GM23338 (cell line): ENCODE measurements around the gene HCK. TPM values are rescaled to one million over a fixed set of nuclear protein-coding genes. Genes with fewer than 3 reads are reported as not detected.

Experiments used
- ATAC-seq: fragments of 200-7000 bp; cut with Tn5 transposase; 3 replicates; pipeline ENCODE4 v1.9.1; 2020
- DNase-seq: peaks from one replicate; pipeline ENCODE4 v3.0.0-alpha.2; 2015; ENCODE audit warnings: low spot score
- H2AFZ ChIP-seq: fragments of 200-600 bp; sonication (generic); 2 replicates; pipeline ENCODE4 v1.8.0; 2016; ENCODE audit warnings: antibody characterized with exemption, mild to moderate bottlenecking, moderate library complexity
- H3F3A ChIP-seq: fragments of 200-600 bp; sonication (generic); replicated peaks from 2 replicates; pipeline ENCODE4 v1.8.0; 2017; ENCODE audit warnings: antibody characterized with exemption, mixed run types, low read depth
- H3K27ac ChIP-seq: fragments of 200-600 bp; sonication (generic); 2 replicates; pipeline ENCODE4 v1.6.1; 2016; ENCODE audit warnings: low read depth
- H3K27me3 ChIP-seq: fragments of 200-600 bp; sonication (generic); 2 replicates; pipeline ENCODE4 v1.8.0; 2016; ENCODE audit warnings: mild to moderate bottlenecking, mixed run types, moderate library complexity; ENCODE audit not compliant: insufficient read depth
- H3K36me3 ChIP-seq: fragments of 200-600 bp; sonication (generic); 2 replicates; pipeline ENCODE4 v1.8.0; 2016; ENCODE audit warnings: mild to moderate bottlenecking; ENCODE audit not compliant: insufficient read depth
- H3K4me1 ChIP-seq: fragments of 200-600 bp; sonication (generic); 2 replicates; pipeline ENCODE4 v1.8.0; 2016; ENCODE audit warnings: mild to moderate bottlenecking, moderate library complexity; ENCODE audit not compliant: insufficient read depth
- H3K4me2 ChIP-seq: fragments of 200-600 bp; sonication (generic); 2 replicates; pipeline ENCODE4 v1.7.1; 2017; ENCODE audit warnings: mixed run types
- H3K4me3 ChIP-seq: fragments of 200-600 bp; sonication (generic); 2 replicates; pipeline ENCODE4 v1.6.1; 2016; ENCODE audit warnings: mixed run types
- H3K79me2 ChIP-seq: fragments of 200-600 bp; sonication (generic); replicated peaks from 2 replicates; pipeline ENCODE4 v1.8.0; 2017; ENCODE audit warnings: mild to moderate bottlenecking; ENCODE audit not compliant: insufficient read depth
- H3K9me2 ChIP-seq: fragments of 200-600 bp; sonication (generic); 2 replicates; pipeline ENCODE4 v1.8.0; 2017; ENCODE audit not compliant: insufficient read depth
- H4K20me1 ChIP-seq: fragments of 200-600 bp; sonication (generic); replicated peaks from 2 replicates; pipeline ENCODE4 v1.8.0; 2017; ENCODE audit warnings: mild to moderate bottlenecking; ENCODE audit not compliant: insufficient read depth
- H3K27ac Mint-ChIP-seq: 2 replicates; pipeline ENCODE4 v1.8.0; 2020; ENCODE audit warnings: inconsistent platforms, mild to moderate bottlenecking, moderate library complexity, mixed read lengths
- H3K27me3 Mint-ChIP-seq: 3 replicates; pipeline ENCODE4 v1.8.0; 2022; ENCODE audit warnings: low read depth, mild to moderate bottlenecking, moderate library complexity, mixed read lengths, inconsistent platforms; ENCODE audit not compliant: insufficient read depth, poor library complexity
- H3K36me3 Mint-ChIP-seq: 3 replicates; pipeline ENCODE4 v1.8.0; 2021; ENCODE audit warnings: low read depth, mild to moderate bottlenecking, inconsistent platforms, moderate library complexity, mixed read lengths
- H3K4me1 Mint-ChIP-seq: 3 replicates; pipeline ENCODE4 v1.8.0; 2020; ENCODE audit warnings: mild to moderate bottlenecking, inconsistent platforms, mixed read lengths
- H3K4me3 Mint-ChIP-seq: 3 replicates; pipeline ENCODE4 v1.8.0; 2021; ENCODE audit warnings: moderate library complexity, mild to moderate bottlenecking, inconsistent platforms, mixed read lengths
- H3K9me3 Mint-ChIP-seq: 3 replicates; pipeline ENCODE4 v1.8.0; 2020; ENCODE audit warnings: moderate library complexity, mild to moderate bottlenecking, inconsistent platforms, mixed read lengths
- EZH2 ChIP-seq: fragments of 200-600 bp; sonication (generic); IDR thresholded peaks from one replicate; pipeline ENCODE4 v1.8.0; 2017; ENCODE audit warnings: antibody characterized with exemption, mild to moderate bottlenecking, low read depth; ENCODE audit not compliant: unreplicated experiment
- EZH2phosphoT487 ChIP-seq: fragments of 200-600 bp; sonication (generic); IDR thresholded peaks from one replicate; pipeline ENCODE4 v1.8.1; 2018; ENCODE audit warnings: antibody characterized with exemption; ENCODE audit not compliant: unreplicated experiment
- JUNB ChIP-seq: IDR thresholded peaks from one replicate; pipeline ENCODE4 v1.6.1; 2016; ENCODE audit warnings: antibody characterized with exemption; ENCODE audit not compliant: unreplicated experiment
- NANOG ChIP-seq: IDR thresholded peaks from 2 replicates; pipeline ENCODE4 v1.6.1; 2016; ENCODE audit warnings: antibody characterized with exemption, borderline replicate concordance
- POLR2AphosphoS5 ChIP-seq: IDR thresholded peaks from 2 replicates; pipeline ENCODE4 v1.6.1; 2016; ENCODE audit warnings: antibody characterized with exemption, low read depth
- REST ChIP-seq: IDR thresholded peaks from one replicate; pipeline ENCODE4 v1.6.1; 2018; ENCODE audit warnings: antibody characterized with exemption; ENCODE audit not compliant: unreplicated experiment
- STAT1 ChIP-seq: IDR thresholded peaks from one replicate; pipeline ENCODE4 v1.6.1; 2016; ENCODE audit warnings: antibody characterized with exemption; ENCODE audit not compliant: unreplicated experiment
- ZNF331 ChIP-seq: fragments of 250-450 bp; sonication (Bioruptor Pico); IDR thresholded peaks from 2 replicates; pipeline ENCODE4 v1.5.0; 2020; ENCODE audit warnings: low read depth, mild to moderate bottlenecking, moderate library complexity
- ZNF462 ChIP-seq: fragments of 250-450 bp; sonication (Bioruptor Pico); IDR thresholded peaks from 2 replicates; pipeline ENCODE4 v1.5.0; 2020; ENCODE audit warnings: mild to moderate bottlenecking, moderate library complexity
- polyA plus RNA-seq: library from polyadenylated mRNA; unstranded; fragments of >200 nt; fragmentation: Nextera tagmentation; extraction: Ambion mirVana; gene quantifications from 2 replicates; pipeline ENCODE4 v1.2.1, GENCODE V29; 2016
- total RNA-seq: library from RNA; depleted of rRNA; stranded (reverse); fragments of >200 nt; shearing (Covaris generic); gene quantifications from 2 replicates; pipeline ENCODE4 v1.2.3, GENCODE V29; 2014
- TF ChIP-seq, protein P1 (sequence below): IDR thresholded peaks from 2 replicates; pipeline ENCODE4 v1.6.1; 2016; ENCODE audit warnings: antibody characterized with exemption
- TF ChIP-seq, protein P2 (sequence below), 2 experiments: fragments of 200-600 bp in 1 of 2; sonication (generic) in 1 of 2; conservative IDR thresholded peaks; 2 replicates each; pipeline versions ENCODE4 v1.5.1 to v1.6.1; 2016 to 2017; ENCODE audit warnings: antibody characterized with exemption in 2 of 2, low read depth in 2 of 2, mild to moderate bottlenecking in 2 of 2, moderate library complexity in 1 of 2

HCK gene
- total and polyA plus RNA-seq, 2 experiments from 2014 or later = 0.97 TPM; not detected in 1

DNA sequence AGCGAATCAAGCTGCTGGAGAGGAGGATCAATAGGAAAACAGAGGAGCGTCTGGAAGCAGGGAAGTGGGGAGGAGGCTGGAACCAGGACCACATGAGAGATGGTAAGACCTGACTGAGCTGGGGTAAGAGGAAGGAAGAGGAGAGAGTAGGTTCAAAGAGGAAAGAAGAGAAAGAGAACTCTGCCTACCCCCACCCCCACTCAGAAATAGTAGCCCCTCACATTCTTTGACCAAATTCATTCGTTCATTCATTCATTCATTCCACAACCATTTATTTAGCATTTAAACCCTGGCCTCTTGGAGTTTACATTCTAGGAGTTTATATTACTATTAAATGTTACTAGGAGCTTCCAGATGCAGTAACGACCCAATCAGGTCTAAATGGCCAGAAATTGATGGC is 15.8 kb upstream of the HCK start:
- H3K27me3 Mint-ChIP-seq = peaks cover 5% of the 10 kb centered on the region
- Histone ChIP-seq H3K4me3 (no peak overlapping the region), H3K27me3 (no peaks in the 10 kb centered on the region)

More for the DNA sequence above, 15.8 kb upstream of the HCK start:
- DNase-seq (no peak), ATAC-seq (no peak)
- Histone ChIP-seq H3K4me1 (peaks cover 18% of the 10 kb centered on the region), H3K79me2 (no peaks in the 10 kb centered on the region), H3K36me3 (no peaks in the 10 kb centered on the region), H4K20me1 (0 out of 2 replicates have a peak, but pooled peaks cover 2% of the 10 kb centered on the region), H3K4me2 (no peak overlapping the region), H3F3A (peaks cover 3% of the 10 kb centered on the region; the same call in 1 of the 2 replicates), H3K9me2 (no peaks in the 10 kb centered on the region), H2AFZ (no peak overlapping the region), H3K27ac (no peak overlapping the region)
- Mint-ChIP-seq H3K4me3 (no peak overlapping the region), H3K9me3 (peaks cover 22% of the 10 kb centered on the region), H3K27ac (no peak overlapping the region), H3K36me3 (no peaks in the 10 kb centered on the region; the same call in 1 of the 3 replicates), H3K4me1 (peaks cover 26% of the 10 kb centered on the region)
- TF ChIP-seq ZNF462 (no peak), JUNB (no peak), POLR2AphosphoS5 (no peak), ZNF331 (CRISPR knock-in tag) (no peak), NANOG (no peak), REST (no peak), EZH2 (no peak), STAT1 (no peak), EZH2phosphoT487 (no peak)
- TF ChIP-seq, protein P1, sequence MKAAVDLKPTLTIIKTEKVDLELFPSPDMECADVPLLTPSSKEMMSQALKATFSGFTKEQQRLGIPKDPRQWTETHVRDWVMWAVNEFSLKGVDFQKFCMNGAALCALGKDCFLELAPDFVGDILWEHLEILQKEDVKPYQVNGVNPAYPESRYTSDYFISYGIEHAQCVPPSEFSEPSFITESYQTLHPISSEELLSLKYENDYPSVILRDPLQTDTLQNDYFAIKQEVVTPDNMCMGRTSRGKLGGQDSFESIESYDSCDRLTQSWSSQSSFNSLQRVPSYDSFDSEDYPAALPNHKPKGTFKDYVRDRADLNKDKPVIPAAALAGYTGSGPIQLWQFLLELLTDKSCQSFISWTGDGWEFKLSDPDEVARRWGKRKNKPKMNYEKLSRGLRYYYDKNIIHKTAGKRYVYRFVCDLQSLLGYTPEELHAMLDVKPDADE = no peak
- TF ChIP-seq, protein P2, sequence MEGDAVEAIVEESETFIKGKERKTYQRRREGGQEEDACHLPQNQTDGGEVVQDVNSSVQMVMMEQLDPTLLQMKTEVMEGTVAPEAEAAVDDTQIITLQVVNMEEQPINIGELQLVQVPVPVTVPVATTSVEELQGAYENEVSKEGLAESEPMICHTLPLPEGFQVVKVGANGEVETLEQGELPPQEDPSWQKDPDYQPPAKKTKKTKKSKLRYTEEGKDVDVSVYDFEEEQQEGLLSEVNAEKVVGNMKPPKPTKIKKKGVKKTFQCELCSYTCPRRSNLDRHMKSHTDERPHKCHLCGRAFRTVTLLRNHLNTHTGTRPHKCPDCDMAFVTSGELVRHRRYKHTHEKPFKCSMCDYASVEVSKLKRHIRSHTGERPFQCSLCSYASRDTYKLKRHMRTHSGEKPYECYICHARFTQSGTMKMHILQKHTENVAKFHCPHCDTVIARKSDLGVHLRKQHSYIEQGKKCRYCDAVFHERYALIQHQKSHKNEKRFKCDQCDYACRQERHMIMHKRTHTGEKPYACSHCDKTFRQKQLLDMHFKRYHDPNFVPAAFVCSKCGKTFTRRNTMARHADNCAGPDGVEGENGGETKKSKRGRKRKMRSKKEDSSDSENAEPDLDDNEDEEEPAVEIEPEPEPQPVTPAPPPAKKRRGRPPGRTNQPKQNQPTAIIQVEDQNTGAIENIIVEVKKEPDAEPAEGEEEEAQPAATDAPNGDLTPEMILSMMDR (conservative IDR thresholded peaks at IDR 0.05; ENCODE audit: low read depth in 2 of 2) = no peak
